K562 (cell line): ENCODE measurements around the gene MPP7.

Experiments
- AFF4 ChIP-seq: sonication (generic); formaldehyde crosslinking; IDR thresholded peaks from 2 replicates; pipeline ENCODE4 v1.8.0; 2023; ENCODE audit warnings: mild to moderate bottlenecking, missing genetic modification reagents
- BHLHE40 ChIP-seq: IDR thresholded peaks from 2 replicates; pipeline ENCODE4 v1.6.1; 2011; ENCODE audit warnings: low read length, improper control_type of control experiment
- DDX20 ChIP-seq: fragments of 450-650 bp; IDR thresholded peaks from 2 replicates; pipeline ENCODE4 v1.6.1; 2016; ENCODE audit warnings: missing genetic modification characterization, low read depth, mild to moderate bottlenecking, missing compliant biosample characterization, moderate library complexity
- FOXP1 ChIP-seq: sonication (generic); formaldehyde crosslinking; IDR thresholded peaks from 2 replicates; pipeline ENCODE4 v1.8.0; 2022; ENCODE audit warnings: mild to moderate bottlenecking, missing genetic modification reagents
- HEY1 ChIP-seq: fragments of 250-450 bp; sonication (Bioruptor Pico); IDR thresholded peaks from 2 replicates; pipeline ENCODE4 v1.5.0; 2020; ENCODE audit warnings: mild to moderate bottlenecking, moderate library complexity, borderline replicate concordance
- IRF2 ChIP-seq: sonication (generic); formaldehyde crosslinking; IDR thresholded peaks from 2 replicates; pipeline ENCODE4 v1.8.1; 2022; ENCODE audit warnings: mild to moderate bottlenecking, missing genetic modification reagents
- MTA1 ChIP-seq: fragments of 450-650 bp; IDR thresholded peaks from 2 replicates; pipeline ENCODE4 v1.6.1; 2017; ENCODE audit warnings: borderline replicate concordance
- POLR2A ChIP-seq: fragments of 450-650 bp; conservative IDR thresholded peaks from 2 replicates; pipeline ENCODE4 v1.6.1; 2016
- SMARCA4 ChIP-seq: fragments of 450-650 bp; IDR thresholded peaks from 2 replicates; pipeline ENCODE4 v1.6.1; 2016
- SP2 ChIP-seq: IDR thresholded peaks from 2 replicates; pipeline ENCODE4 v1.6.1; 2011; ENCODE audit warnings: mild to moderate bottlenecking, low read depth, low read length, moderate library complexity; ENCODE audit not compliant: poor library complexity, severe bottlenecking; ENCODE audit errors: extremely low read depth
- ZKSCAN8 ChIP-seq: fragments of 200-800 bp; sonication (Bioruptor generic); IDR thresholded peaks from 2 replicates; pipeline ENCODE4 v1.6.1; 2016; ENCODE audit warnings: missing genetic modification characterization, missing compliant biosample characterization
- ZNF12 ChIP-seq: sonication (generic); formaldehyde crosslinking; IDR thresholded peaks from 2 replicates; pipeline ENCODE4 v1.4.0; 2020; ENCODE audit warnings: mild to moderate bottlenecking, missing genetic modification reagents
- ZNF384 ChIP-seq: IDR thresholded peaks from 2 replicates; pipeline ENCODE4 v1.6.1; 2012; ENCODE audit warnings: low read depth, low read length, improper control_type of control experiment
- ZNF584 ChIP-seq: fragments of 200-800 bp; sonication (Bioruptor generic); IDR thresholded peaks from 2 replicates; pipeline ENCODE4 v1.6.1; 2016; ENCODE audit warnings: low read depth, mild to moderate bottlenecking, missing genetic modification characterization, missing compliant biosample characterization

GRCh38 chr10:28317760-28318159 is 14.9 kb upstream of the MPP7 start:
- TF ChIP-seq IRF2 (CRISPR knock-in tag) (no peak), AFF4 (CRISPR knock-in tag) (no peak), HEY1 (CRISPR knock-in tag) (no peak), ZKSCAN8 (no peak), ZNF12 (CRISPR knock-in tag) (no peak), SMARCA4 (no peak), SP2 (no peak), MTA1 (no peak), ZNF384 (no peak), BHLHE40 (no peak), FOXP1 (CRISPR knock-in tag) (no peak), DDX20 (tag) (no peak), POLR2A (no peak), ZNF584 (no peak)
